OCI-LY7 (cell line): ENCODE measurements around the gene PAPSS1.
"Not testable (repeated sequence)": the region's sequence is repeated elsewhere in the genome, so short reads cannot be mapped to it uniquely, and the experiment has no call there.

Experiments
- CTCF ChIP-seq: fragments of 200-600 bp; sonication (generic); conservative IDR thresholded peaks from 2 replicates; pipeline ENCODE4 v1.5.1; 2014; ENCODE audit warnings: mild to moderate bottlenecking, antibody characterized with exemption, low read length, moderate library complexity, mixed read lengths
- EZH2phosphoT487 ChIP-seq: fragments of 200-600 bp; sonication (generic); IDR thresholded peaks from 2 replicates; pipeline ENCODE4 v1.6.1; 2018; ENCODE audit warnings: low read depth, borderline replicate concordance, mild to moderate bottlenecking, mixed run types, antibody characterized with exemption, low read length, moderate library complexity, mixed read lengths

- TF ChIP-seq CTCF, EZH2phosphoT487: not testable (repeated sequence)
These were observed 68.6 kb downstream of the PAPSS1 start for GRCh38 chr4:107651408-107651807.
